Effector memory CD8-positive, alpha-beta T cell (primary cell): ENCODE data around the gene PATE2.

Source experiments
- ATAC-seq: fragments of 150-1000 bp; cut with Tn5 transposase; replicated peaks from 2 replicates; pipeline ENCODE4 v1.10.0; 2021; ENCODE audit warnings: mild to moderate bottlenecking, moderate library complexity
- DNase-seq, 3 experiments: peaks; one replicate each; pipeline ENCODE4 v3.0.0; 2021
- H3K27ac Mint-ChIP-seq, 2 donors: one replicate each; pipeline ENCODE4 v1.8.0; 2022; ENCODE audit warnings: mild to moderate bottlenecking in 2 of 2, mixed read lengths in 2 of 2, moderate library complexity in 2 of 2
- H3K27me3 Mint-ChIP-seq, 2 donors: one replicate each; pipeline ENCODE4 v1.8.0; 2022; ENCODE audit warnings: mixed read lengths in 2 of 2
- H3K36me3 Mint-ChIP-seq: one replicate; pipeline ENCODE4 v1.8.0; 2022; ENCODE audit warnings: mild to moderate bottlenecking, moderate library complexity, mixed read lengths; ENCODE audit not compliant: insufficient read depth
- H3K4me1 Mint-ChIP-seq, 2 donors: one replicate each; pipeline ENCODE4 v1.8.0; 2022; ENCODE audit warnings: low read depth in 2 of 2, mixed read lengths in 2 of 2
- H3K4me3 Mint-ChIP-seq, 2 donors: one replicate each; pipeline ENCODE4 v1.8.0; 2022; ENCODE audit warnings: mild to moderate bottlenecking in 2 of 2, mixed read lengths in 2 of 2, moderate library complexity in 2 of 2
- H3K9me3 Mint-ChIP-seq, 2 donors: one replicate each; pipeline ENCODE4 v1.8.0; 2022; ENCODE audit warnings: mixed read lengths in 2 of 2

Gene PATE2

GRCh38 chr11:125763483-125763882 is 15.1 kb downstream of the PATE2 start:
- H3K4me1 Mint-ChIP-seq: no peaks in the 10 kb centered on the region

GRCh38 chr11:125762445-125762844 is 16.2 kb downstream of the PATE2 start:
- Mint-ChIP-seq H3K9me3 (peaks cover under 1 to 15% of the 10 kb centered on the region in 2 donors), H3K27me3 (peaks cover 33 to 53% of the 10 kb centered on the region in 2 donors), H3K27ac (no peak overlapping the region), H3K36me3 (no peaks in the 10 kb centered on the region), H3K4me3 (no peak overlapping the region), H3K4me1 (no peaks in the 10 kb centered on the region)
- no peak for DNase-seq
- ATAC-seq: no peak

More at GRCh38 chr11:125763483-125763882, 15.1 kb downstream of the PATE2 start:
- Mint-ChIP-seq H3K27ac (no peak overlapping the region), H3K9me3 (peaks cover 0 to 9% of the 10 kb centered on the region in 2 donors), H3K4me3 (no peak overlapping the region), H3K36me3 (no peaks in the 10 kb centered on the region), H3K27me3 (peaks cover 41 to 45% of the 10 kb centered on the region in 2 donors)
- DNase-seq: no peak
- ATAC-seq: no peak

GRCh38 chr11:125756050-125756449 is 22.6 kb downstream of the PATE2 start:
- ATAC-seq (no peak), DNase-seq (no peak)
- Mint-ChIP-seq H3K4me1 (no peaks in the 10 kb centered on the region), H3K27me3 (peaks cover 38 to 45% of the 10 kb centered on the region in 2 donors), H3K27ac (no peak overlapping the region), H3K4me3 (no peak overlapping the region), H3K36me3 (peaks cover 3% of the 10 kb centered on the region), H3K9me3 (peaks cover 4 to 23% of the 10 kb centered on the region in 2 donors)

- Mint-ChIP-seq H3K36me3 (peaks cover 3% of the 10 kb centered on the region), H3K27ac (no peak overlapping the region), H3K4me1 (no peaks in the 10 kb centered on the region), H3K9me3 (no peaks in the 10 kb centered on the region), H3K27me3 (peaks cover 6 to 26% of the 10 kb centered on the region in 2 donors), H3K4me3 (no peak overlapping the region)
- DNase-seq (no peak), ATAC-seq (no peak)
Observed at GRCh38 chr11:125750629-125751028, 28.0 kb downstream of the PATE2 start.

- Mint-ChIP-seq H3K9me3 (no peaks in the 10 kb centered on the region), H3K27ac (no peak within 1 kb of the TSS)
Observed at GRCh38 chr11:125745979-125746378, 32.6 kb downstream of the PATE2 start, which contains the start of gene PATE1. PATE1 (plus strand) TSS chr11:125746279; CDS start chr11:125746305, 26 bp downstream.

GRCh38 chr11:125743681-125744080 is 34.9 kb downstream of the PATE2 start:
- ATAC-seq (no peak), DNase-seq (no peak)
- no peak overlapping the region for H3K4me3 Mint-ChIP-seq
- no peak overlapping the region for H3K27ac Mint-ChIP-seq
- peaks cover 5 to 13% of the 10 kb centered on the region in 2 donors for H3K27me3 Mint-ChIP-seq
- peaks cover 2% of the 10 kb centered on the region for H3K36me3 Mint-ChIP-seq
- H3K4me1 Mint-ChIP-seq: no peaks in the 10 kb centered on the region
- H3K9me3 Mint-ChIP-seq: no peaks in the 10 kb centered on the region

More at GRCh38 chr11:125745979-125746378, 32.6 kb downstream of the PATE2 start, which contains the start of gene PATE1:
- Mint-ChIP-seq H3K36me3 (no peaks in the 10 kb centered on the region), H3K4me1 (no peaks in the 10 kb centered on the region), H3K27me3 (peaks cover 12 to 13% of the 10 kb centered on the region in 2 donors), H3K4me3 (no peak within 1 kb of the TSS)
- DNase-seq (no peak), ATAC-seq (no peak)

GRCh38 chr11:125740617-125741016 is 38.0 kb downstream of the PATE2 start:
- Mint-ChIP-seq H3K4me3 (no peak overlapping the region), H3K4me1 (no peaks in the 10 kb centered on the region), H3K36me3 (peaks cover 2% of the 10 kb centered on the region), H3K9me3 (no peaks in the 10 kb centered on the region), H3K27ac (no peak overlapping the region), H3K27me3 (peaks cover 5 to 7% of the 10 kb centered on the region in 2 donors)
- ATAC-seq (no peak), DNase-seq (no peak)

- H3K9me3 Mint-ChIP-seq: no peaks in the 10 kb centered on the region
- DNase-seq: no peak
- H3K36me3 Mint-ChIP-seq: no peaks in the 10 kb centered on the region
- no peaks in the 10 kb centered on the region for H3K4me1 Mint-ChIP-seq
- H3K27ac Mint-ChIP-seq: no peak overlapping the region
- H3K27me3 Mint-ChIP-seq: peaks cover 19 to 22% of the 10 kb centered on the region in 2 donors
- ATAC-seq: no peak
- no peak overlapping the region for H3K4me3 Mint-ChIP-seq
Observed at GRCh38 chr11:125728969-125729368, 49.7 kb downstream of the PATE2 start.
